Islet precursor cell (in vitro differentiated cells): Measurements from ENCODE around the gene ZIC1.

Experiments
- DNase-seq: peaks from one replicate; pipeline ENCODE4 v3.0.0-alpha.2; 2018

Gene ZIC1

GRCh38 chr3:147397155-147397874 lies 11.8 kb upstream of the ZIC1 start:
- no peak for DNase-seq

- no peak for DNase-seq
These were observed 11.0 kb upstream of the ZIC1 start for GRCh38 chr3:147397875-147398812.

- DNase-seq: no peak
These were observed 10.2 kb upstream of the ZIC1 start for GRCh38 chr3:147398813-147399534.

GRCh38 chr3:147400111-147400510 lies 9.1 kb upstream of the ZIC1 start:
- DNase-seq: peak; percentile 9

- DNase-seq: no peak
These were observed 8.2 kb upstream of the ZIC1 start for GRCh38 chr3:147400999-147401398.

GRCh38 chr3:147401421-147401820 lies 7.7 kb upstream of the ZIC1 start:
- peak; percentile 2 for DNase-seq

GRCh38 chr3:147402159-147402558 lies 7.0 kb upstream of the ZIC1 start:
- DNase-seq: peak; percentile 24

- DNase-seq: peak; percentile 46
These were observed 5.7 kb upstream of the ZIC1 start for GRCh38 chr3:147403511-147403910.

GRCh38 chr3:147404000-147404799 lies 5.0 kb upstream of the ZIC1 start:
- peak; percentile 47 for DNase-seq

GRCh38 chr3:147404800-147405230 lies 4.3 kb upstream of the ZIC1 start:
- DNase-seq: peak; percentile 50

- peak; percentile 59 for DNase-seq
These were observed 3.7 kb upstream of the ZIC1 start for GRCh38 chr3:147405231-147406027.

GRCh38 chr3:147406028-147406931 lies 2.9 kb upstream of the ZIC1 start, which contains the start of gene ZIC4:
Gene ZIC4 (minus strand): TSS chr3:147406543. CDS start chr3:147402797, 3,746 bp downstream.
- DNase-seq: peak; percentile 37

GRCh38 chr3:147407114-147407497 lies 2.1 kb upstream of the ZIC1 start:
- DNase-seq: peak; percentile 72

GRCh38 chr3:147407498-147408187 lies 1.5 kb upstream of the ZIC1 start:
- no peak for DNase-seq

- DNase-seq: peak; percentile 49
These were observed 721 bp upstream of the ZIC1 start for GRCh38 chr3:147408188-147409100.

GRCh38 chr3:147410116-147410525 lies 956 bp downstream of the ZIC1 start:
- DNase-seq: no peak

- peak; percentile 60 for DNase-seq
These were observed 1.5 kb downstream of the ZIC1 start for GRCh38 chr3:147410526-147411237.
